ENCODE measurements around the gene IMPA2. TPM values are rescaled to one million over a fixed set of nuclear protein-coding genes. Genes with fewer than 3 reads are reported as not detected.

IMPA2 gene
- total RNA-seq, 4 donors from 2014 or later = 50.1 to 290 (median 84.6) TPM

DNA sequence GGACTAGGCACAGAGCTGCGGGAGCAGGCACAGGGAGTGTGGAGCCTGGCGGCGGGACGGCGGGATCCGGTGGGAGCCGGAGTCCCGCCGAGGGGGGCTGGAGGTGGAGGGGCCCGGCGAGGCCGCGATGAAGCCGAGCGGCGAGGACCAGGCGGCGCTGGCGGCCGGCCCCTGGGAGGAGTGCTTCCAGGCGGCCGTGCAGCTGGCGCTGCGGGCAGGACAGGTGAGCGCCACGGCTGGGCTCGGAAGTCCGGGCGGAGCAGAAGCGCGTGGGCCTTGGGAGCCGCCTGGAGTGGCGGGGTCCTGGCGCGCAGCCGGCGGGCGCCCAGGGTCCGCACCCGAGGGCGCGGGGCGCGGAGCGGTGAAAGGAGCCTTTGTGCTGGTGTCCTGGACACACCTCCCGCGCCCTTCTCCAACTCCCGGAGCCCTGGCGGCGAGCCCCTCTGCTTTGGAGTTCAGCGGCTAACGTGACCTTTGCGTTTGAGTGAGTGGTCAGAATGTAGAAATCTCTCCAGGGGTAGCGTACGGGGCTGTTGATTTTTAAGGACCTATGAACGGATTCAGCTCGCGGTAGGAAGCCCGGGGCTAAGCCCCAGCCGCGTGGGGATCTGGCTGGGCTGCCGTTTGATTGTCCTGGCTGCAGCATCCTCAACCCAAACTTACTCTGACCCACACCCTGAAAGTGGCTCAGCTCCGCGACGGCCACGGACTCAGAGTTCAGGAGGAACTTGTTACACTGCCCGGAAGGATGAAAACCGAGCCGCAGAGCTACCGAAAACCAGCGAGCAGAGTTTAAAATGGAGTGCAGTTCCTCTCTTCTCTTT lies 448 bp downstream of the IMPA2 start:
- in situ Hi-C loops (cut with MboI; ENCODE audit: low pct_ligation_motif_present in 1 of 4, low pct_unique_long_range_greater_than_20kb in 1 of 4, low sequenced_read_pairs in 3 of 4) (no loop called here), intact Hi-C loops (cut with DNase I; ENCODE audit: low total_unique reads) (loop anchor here (2.0 kb wide), 2 partner anchors 35 to 73 kb away; partner anchors contain the start of gene MPPE1)
- peaks cover 10 to 37% (median 25%) of the 10 kb centered on the region in 4 donors for H3K4me1 ChIP-seq

DNA sequence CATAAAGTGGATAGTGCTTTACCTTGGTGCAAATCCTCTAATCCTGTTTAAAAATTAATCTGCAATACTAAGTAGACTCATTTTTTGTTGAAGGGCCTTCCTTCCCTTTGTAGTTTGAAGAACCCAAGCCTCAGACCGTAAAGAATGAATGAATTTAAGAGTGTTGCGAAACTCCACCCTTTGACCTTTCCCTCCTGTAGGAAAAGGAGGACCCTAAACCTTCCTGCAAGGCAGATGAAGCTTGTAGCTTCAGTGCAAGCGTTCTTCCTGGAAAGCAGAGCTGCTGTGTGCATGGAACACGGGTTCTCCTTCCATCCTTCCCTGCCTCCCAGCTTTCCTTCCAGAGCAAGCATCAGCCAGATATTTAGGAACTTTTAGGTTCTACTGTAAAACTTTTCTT lies 1.7 kb downstream of the IMPA2 start:
- H3K4me1 ChIP-seq = peaks cover 10 to 47% (median 28%) of the 10 kb centered on the region in 4 donors
- in situ Hi-C loops (cut with MboI; ENCODE audit: low pct_ligation_motif_present in 1 of 4, low pct_unique_long_range_greater_than_20kb in 1 of 4, low sequenced_read_pairs in 3 of 4) = no loop called here
- WGBS, 2 donors (ENCODE audit: low coverage in 1 of 2) = 58 to 65% methylated on average over 4 of the region's 4 CpGs

More for the DNA sequence above, 448 bp downstream of the IMPA2 start:
- 1% methylated on average over 54 of the region's 71 CpGs; no CpG with 5 or more reads in 1 of the 2 donors for WGBS, 2 donors (ENCODE audit: low coverage in 1 of 2)
- peak; percentile 66 for DNase-seq
- Histone ChIP-seq H3K4me3 (peak overlapping the region; percentile 55 to 94 (median 88)), H3K27ac (peak overlapping the region; percentile 97 to 99 (median 99)), H3K9me3 (no peaks in the 10 kb centered on the region), H3K36me3 (no peaks in the 10 kb centered on the region), H3K27me3 (no peaks in the 10 kb centered on the region)
- TF ChIP-seq, protein P1, sequence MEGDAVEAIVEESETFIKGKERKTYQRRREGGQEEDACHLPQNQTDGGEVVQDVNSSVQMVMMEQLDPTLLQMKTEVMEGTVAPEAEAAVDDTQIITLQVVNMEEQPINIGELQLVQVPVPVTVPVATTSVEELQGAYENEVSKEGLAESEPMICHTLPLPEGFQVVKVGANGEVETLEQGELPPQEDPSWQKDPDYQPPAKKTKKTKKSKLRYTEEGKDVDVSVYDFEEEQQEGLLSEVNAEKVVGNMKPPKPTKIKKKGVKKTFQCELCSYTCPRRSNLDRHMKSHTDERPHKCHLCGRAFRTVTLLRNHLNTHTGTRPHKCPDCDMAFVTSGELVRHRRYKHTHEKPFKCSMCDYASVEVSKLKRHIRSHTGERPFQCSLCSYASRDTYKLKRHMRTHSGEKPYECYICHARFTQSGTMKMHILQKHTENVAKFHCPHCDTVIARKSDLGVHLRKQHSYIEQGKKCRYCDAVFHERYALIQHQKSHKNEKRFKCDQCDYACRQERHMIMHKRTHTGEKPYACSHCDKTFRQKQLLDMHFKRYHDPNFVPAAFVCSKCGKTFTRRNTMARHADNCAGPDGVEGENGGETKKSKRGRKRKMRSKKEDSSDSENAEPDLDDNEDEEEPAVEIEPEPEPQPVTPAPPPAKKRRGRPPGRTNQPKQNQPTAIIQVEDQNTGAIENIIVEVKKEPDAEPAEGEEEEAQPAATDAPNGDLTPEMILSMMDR (IDR thresholded peaks at IDR 0.05) = no peak
- peak; percentile 93 for TF ChIP-seq POLR2A (IDR thresholded peaks at IDR 0.05)
- TF ChIP-seq EP300 (IDR thresholded peaks at IDR 0.05; ENCODE audit: low read depth) = no peak
- TF ChIP-seq POLR2AphosphoS5 (IDR thresholded peaks at IDR 0.05) = peak in 1 of 3 donors; percentile 95

GRCh38 chr18:11983592-11983991 lies 2.3 kb downstream of the IMPA2 start:
- DNase-seq = peak; percentile 45
- Histone ChIP-seq H3K27ac (peak overlapping the region in 3 of 4 donors; percentile 97 to 99 (median 99)), H3K4me3 (peak overlapping the region in 1 of 4 donors; percentile 88), H3K36me3 (no peaks in the 10 kb centered on the region), H3K4me1 (peaks cover 10 to 53% (median 32%) of the 10 kb centered on the region in 4 donors), H3K9me3 (no peaks in the 10 kb centered on the region), H3K27me3 (no peaks in the 10 kb centered on the region)
- in situ Hi-C loops (cut with MboI; ENCODE audit: low pct_ligation_motif_present in 1 of 4, low pct_unique_long_range_greater_than_20kb in 1 of 4, low sequenced_read_pairs in 3 of 4) = no loop called here
- WGBS, 2 donors (ENCODE audit: low coverage in 1 of 2) = 17 to 48% methylated on average over 1 to 12 of the region's 12 CpGs
- TF ChIP-seq POLR2AphosphoS5 (IDR thresholded peaks at IDR 0.05) (peak in 1 of 3 donors; percentile 6), POLR2A (IDR thresholded peaks at IDR 0.05) (no peak)
- intact Hi-C loops (cut with DNase I; ENCODE audit: low total_unique reads) = no loop called here

More for the DNA sequence above, 1.7 kb downstream of the IMPA2 start:
- TF ChIP-seq EP300 (IDR thresholded peaks at IDR 0.05; ENCODE audit: low read depth) = no peak
- TF ChIP-seq, protein P1 (IDR thresholded peaks at IDR 0.05) = no peak
- no peak for TF ChIP-seq POLR2AphosphoS5 (IDR thresholded peaks at IDR 0.05)
- TF ChIP-seq POLR2A (IDR thresholded peaks at IDR 0.05) = no peak
- H3K27ac ChIP-seq = peak overlapping the region; percentile 0 to 99 (median 98)
- no peaks in the 10 kb centered on the region for H3K27me3 ChIP-seq
- no peak for DNase-seq
- H3K9me3 ChIP-seq = no peaks in the 10 kb centered on the region
- intact Hi-C loops (cut with DNase I; ENCODE audit: low total_unique reads) = no loop called here
- H3K4me3 ChIP-seq = peak overlapping the region in 3 of 4 donors; percentile 88 to 94 (median 89)
- no peaks in the 10 kb centered on the region for H3K36me3 ChIP-seq

GRCh38 chr18:11984091-11984490 lies 2.8 kb downstream of the IMPA2 start:
- Histone ChIP-seq H3K27ac (peak overlapping the region in 1 of 4 donors; percentile 99), H3K36me3 (no peaks in the 10 kb centered on the region), H3K9me3 (no peaks in the 10 kb centered on the region), H3K4me1 (peaks cover 12 to 58% (median 35%) of the 10 kb centered on the region in 4 donors), H3K27me3 (no peaks in the 10 kb centered on the region), H3K4me3 (no peak overlapping the region)
- no peak for DNase-seq
- TF ChIP-seq, protein P1 (IDR thresholded peaks at IDR 0.05) = no peak
- no peak for TF ChIP-seq EP300 (IDR thresholded peaks at IDR 0.05; ENCODE audit: low read depth)
- no peak for TF ChIP-seq POLR2A (IDR thresholded peaks at IDR 0.05)
- no peak for TF ChIP-seq POLR2AphosphoS5 (IDR thresholded peaks at IDR 0.05)
- intact Hi-C loops (cut with DNase I; ENCODE audit: low total_unique reads) = no loop called here
- in situ Hi-C loops (cut with MboI; ENCODE audit: low pct_ligation_motif_present in 1 of 4, low pct_unique_long_range_greater_than_20kb in 1 of 4, low sequenced_read_pairs in 3 of 4) = no loop called here
- 91 to 100% methylated on average over 2 to 6 of the region's 6 CpGs for WGBS, 2 donors (ENCODE audit: low coverage in 1 of 2)
